Measurements from ENCODE around the gene RXRA. TPM values are rescaled to one million over a fixed set of nuclear protein-coding genes. Genes with fewer than 3 reads are reported as not detected.
A peak's percentile ranks its signal among the peaks of the same experiment; 100 is the strongest.

Gene RXRA
- total RNA-seq, 1 donor from 2014 or later, result 83.3 TPM

- no peak overlapping the region for H3K4me3 Mint-ChIP-seq (ENCODE audit: unreplicated experiment)
- H3K27me3 Mint-ChIP-seq (ENCODE audit: unreplicated experiment), result peaks cover 7% of the 10 kb centered on the region
- no peak for DNase-seq (ENCODE audit: low spot score)
- no peak overlapping the region for H3K27ac Mint-ChIP-seq (ENCODE audit: unreplicated experiment)
- no peak for TF ChIP-seq CTCF (IDR thresholded peaks at IDR 0.05; ENCODE audit: unreplicated experiment)
- peaks cover 4% of the 10 kb centered on the region for H3K4me1 Mint-ChIP-seq (ENCODE audit: unreplicated experiment)
- peaks cover 4% of the 10 kb centered on the region for H3K36me3 Mint-ChIP-seq (ENCODE audit: low read depth, unreplicated experiment)
- H3K9me3 Mint-ChIP-seq (ENCODE audit: unreplicated experiment), result no peaks in the 10 kb centered on the region
Measured at GRCh38 chr9:134369416-134370212, 43.4 kb downstream of the RXRA start.

GRCh38 chr9:134370213-134370492 lies 43.9 kb downstream of the RXRA start:
- Mint-ChIP-seq H3K36me3 (ENCODE audit: low read depth, unreplicated experiment) (peaks cover 4% of the 10 kb centered on the region), H3K27me3 (ENCODE audit: unreplicated experiment) (peaks cover 10% of the 10 kb centered on the region), H3K4me3 (ENCODE audit: unreplicated experiment) (no peak overlapping the region), H3K9me3 (ENCODE audit: unreplicated experiment) (no peaks in the 10 kb centered on the region), H3K27ac (ENCODE audit: unreplicated experiment) (no peak overlapping the region), H3K4me1 (ENCODE audit: unreplicated experiment) (peaks cover 9% of the 10 kb centered on the region)
- DNase-seq (ENCODE audit: low spot score), result no peak
- TF ChIP-seq CTCF (IDR thresholded peaks at IDR 0.05; ENCODE audit: unreplicated experiment), result no peak

GRCh38 chr9:134370638-134371037 lies 44.4 kb downstream of the RXRA start:
- Mint-ChIP-seq H3K4me3 (ENCODE audit: unreplicated experiment) (no peak overlapping the region), H3K4me1 (ENCODE audit: unreplicated experiment) (peaks cover 11% of the 10 kb centered on the region), H3K36me3 (ENCODE audit: low read depth, unreplicated experiment) (peaks cover 4% of the 10 kb centered on the region), H3K27ac (ENCODE audit: unreplicated experiment) (no peak overlapping the region), H3K9me3 (ENCODE audit: unreplicated experiment) (no peaks in the 10 kb centered on the region), H3K27me3 (ENCODE audit: unreplicated experiment) (peaks cover 10% of the 10 kb centered on the region)
- no peak for TF ChIP-seq CTCF (IDR thresholded peaks at IDR 0.05; ENCODE audit: unreplicated experiment)
- DNase-seq (ENCODE audit: low spot score), result no peak

- H3K4me1 Mint-ChIP-seq (ENCODE audit: unreplicated experiment), result peaks cover 11% of the 10 kb centered on the region
- no peak for DNase-seq (ENCODE audit: low spot score)
- peaks cover 12% of the 10 kb centered on the region for H3K27me3 Mint-ChIP-seq (ENCODE audit: unreplicated experiment)
- no peak overlapping the region for H3K4me3 Mint-ChIP-seq (ENCODE audit: unreplicated experiment)
- H3K9me3 Mint-ChIP-seq (ENCODE audit: unreplicated experiment), result no peaks in the 10 kb centered on the region
- peaks cover 4% of the 10 kb centered on the region for H3K36me3 Mint-ChIP-seq (ENCODE audit: low read depth, unreplicated experiment)
- no peak for TF ChIP-seq CTCF (IDR thresholded peaks at IDR 0.05; ENCODE audit: unreplicated experiment)
- peak overlapping the region; percentile 52 for H3K27ac Mint-ChIP-seq (ENCODE audit: unreplicated experiment)
Measured at GRCh38 chr9:134371731-134372130, 45.5 kb downstream of the RXRA start.

GRCh38 chr9:134372581-134373267 lies 46.5 kb downstream of the RXRA start:
- peaks cover 4% of the 10 kb centered on the region for H3K36me3 Mint-ChIP-seq (ENCODE audit: low read depth, unreplicated experiment)
- no peak for TF ChIP-seq CTCF (IDR thresholded peaks at IDR 0.05; ENCODE audit: unreplicated experiment)
- H3K4me3 Mint-ChIP-seq (ENCODE audit: unreplicated experiment), result no peak overlapping the region
- no peaks in the 10 kb centered on the region for H3K9me3 Mint-ChIP-seq (ENCODE audit: unreplicated experiment)
- H3K27ac Mint-ChIP-seq (ENCODE audit: unreplicated experiment), result no peak overlapping the region
- H3K27me3 Mint-ChIP-seq (ENCODE audit: unreplicated experiment), result peaks cover 12% of the 10 kb centered on the region
- no peak for DNase-seq (ENCODE audit: low spot score)
- peaks cover 11% of the 10 kb centered on the region for H3K4me1 Mint-ChIP-seq (ENCODE audit: unreplicated experiment)
